Mesenchymal stem cell (in vitro differentiated cells and primary cell): ENCODE measurements around the gene PLA1A.
A peak's percentile ranks its signal among the peaks of the same experiment; 100 is the strongest.
"Not testable (repeated sequence)": the region's sequence is repeated elsewhere in the genome, so short reads cannot be mapped to it uniquely, and the experiment has no call there.

Source experiments
- DNase-seq: peaks from one replicate; pipeline ENCODE4 v3.0.0-alpha.2; 2013
- H2AFZ ChIP-seq: one replicate; pipeline ENCODE4 v1.6.1; 2013; ENCODE audit warnings: low read depth, mild to moderate bottlenecking, control low read depth, inconsistent platforms, low read length, moderate library complexity
- H2AK5ac ChIP-seq: 2 replicates; pipeline ENCODE4 v1.6.1; 2013; ENCODE audit warnings: low read length, moderate library complexity, mild to moderate bottlenecking, inconsistent platforms; ENCODE audit not compliant: severe bottlenecking
- H2BK120ac ChIP-seq: one replicate; pipeline ENCODE4 v1.6.1; 2013; ENCODE audit warnings: low read depth, mild to moderate bottlenecking, inconsistent platforms, low read length, moderate library complexity
- H2BK12ac ChIP-seq, 2 experiments: one replicate each; pipeline ENCODE4 v1.6.1; 2013; ENCODE audit warnings: inconsistent platforms in 2 of 2, low read length in 2 of 2, mild to moderate bottlenecking in 2 of 2, moderate library complexity in 2 of 2, control low read depth in 1 of 2
- H2BK15ac ChIP-seq: one replicate; pipeline ENCODE4 v1.6.1; 2013; ENCODE audit warnings: mild to moderate bottlenecking, low read depth, inconsistent platforms; ENCODE audit not compliant: poor library complexity, severe bottlenecking
- H2BK5ac ChIP-seq: 2 replicates; pipeline ENCODE4 v1.6.1; 2013; ENCODE audit warnings: low read depth, mild to moderate bottlenecking, low read length, control low read depth, inconsistent platforms; ENCODE audit not compliant: poor library complexity, severe bottlenecking
- H3K14ac ChIP-seq, 2 experiments: one replicate each; pipeline ENCODE4 v1.6.1; 2013; ENCODE audit warnings: inconsistent platforms in 2 of 2, low read length in 2 of 2, control low read depth in 1 of 2, mild to moderate bottlenecking in 1 of 2, moderate library complexity in 1 of 2
- H3K18ac ChIP-seq, 2 experiments: one replicate each; pipeline ENCODE4 v1.6.1; 2013; ENCODE audit warnings: inconsistent platforms in 2 of 2, low read length in 2 of 2, control low read depth in 1 of 2, low read depth in 1 of 2, mild to moderate bottlenecking in 1 of 2
- H3K23ac ChIP-seq, 2 experiments: one replicate each; pipeline ENCODE4 v1.6.1; 2013; ENCODE audit warnings: inconsistent platforms in 2 of 2, low read length in 2 of 2, mild to moderate bottlenecking in 2 of 2, moderate library complexity in 2 of 2, control low read depth in 1 of 2
- H3K27ac ChIP-seq: 2 replicates; pipeline ENCODE4 v1.5.1; 2013; ENCODE audit warnings: mild to moderate bottlenecking, moderate library complexity, low read length, control low read depth, inconsistent platforms; ENCODE audit not compliant: poor library complexity, severe bottlenecking
- H3K27me3 ChIP-seq, 2 experiments: 2 replicates each; pipeline versions ENCODE4 v1.6.1 to v1.7.0; 2013; ENCODE audit warnings: low read length in 2 of 2, mild to moderate bottlenecking in 2 of 2, moderate library complexity in 2 of 2, control low read depth in 1 of 2, inconsistent platforms in 1 of 2; ENCODE audit not compliant: control insufficient read depth in 1 of 2, insufficient read depth in 1 of 2
- H3K36me3 ChIP-seq, 2 experiments: 2 replicates each; pipeline versions ENCODE4 v1.6.1 to v1.7.0; 2013; ENCODE audit warnings: low read length in 2 of 2, control low read depth in 1 of 2, inconsistent platforms in 1 of 2, low read depth in 1 of 2, mild to moderate bottlenecking in 1 of 2; ENCODE audit not compliant: insufficient read depth in 2 of 2, control insufficient read depth in 1 of 2
- H3K4ac ChIP-seq, 2 experiments: one replicate each; pipeline ENCODE4 v1.6.1; 2013; ENCODE audit warnings: inconsistent platforms in 2 of 2, low read length in 2 of 2, mild to moderate bottlenecking in 2 of 2, moderate library complexity in 2 of 2, control low read depth in 1 of 2, low read depth in 1 of 2
- H3K4me1 ChIP-seq: 2 replicates; pipeline ENCODE4 v1.6.1; 2013; ENCODE audit warnings: low read depth, low read length, control low read depth; ENCODE audit not compliant: control insufficient read depth, insufficient read depth
- H3K4me2 ChIP-seq: 2 replicates; pipeline ENCODE4 v1.6.1; 2013; ENCODE audit warnings: low read length, mild to moderate bottlenecking, inconsistent platforms; ENCODE audit not compliant: poor library complexity, severe bottlenecking
- H3K4me3 ChIP-seq, 2 experiments: 2 replicates each; pipeline versions ENCODE4 v1.5.1 to v1.7.0; 2013; ENCODE audit warnings: low read length in 2 of 2, mild to moderate bottlenecking in 2 of 2, control low read depth in 1 of 2, low read depth in 1 of 2; ENCODE audit not compliant: insufficient read depth in 1 of 2
- H3K79me1 ChIP-seq: replicated peaks from 2 replicates; pipeline ENCODE4 v1.6.1; 2013; ENCODE audit warnings: mild to moderate bottlenecking, control low read depth, low read length, inconsistent platforms; ENCODE audit not compliant: poor library complexity, severe bottlenecking
- H3K9ac ChIP-seq: 2 replicates; pipeline ENCODE4 v1.7.0; 2013; ENCODE audit warnings: mild to moderate bottlenecking, low read length, moderate library complexity
- H3K9me3 ChIP-seq: 2 replicates; pipeline ENCODE4 v1.7.0; 2013; ENCODE audit warnings: mild to moderate bottlenecking, low read length; ENCODE audit not compliant: control insufficient read depth
- H4K8ac ChIP-seq: one replicate; pipeline ENCODE4 v1.6.1; 2013; ENCODE audit warnings: inconsistent platforms, mild to moderate bottlenecking, low read length, moderate library complexity
- H4K91ac ChIP-seq: one replicate; pipeline ENCODE4 v1.6.1; 2013; ENCODE audit warnings: mild to moderate bottlenecking, low read length, inconsistent platforms
- WGBS: methylation state at CpG from one replicate; pipeline ENCODE4 v1.1.7; 2013; ENCODE audit warnings: mixed read lengths; 5-methylcytosine and 5-hydroxymethylcytosine counted together

Gene PLA1A

GRCh38 chr3:119560160-119560559 is 37.5 kb upstream of the PLA1A start:
- H3K4me2 ChIP-seq: no peak overlapping the region

GRCh38 chr3:119562307-119562961 is 35.3 kb upstream of the PLA1A start:
- peak overlapping the region; percentile 2 for H4K91ac ChIP-seq
- no peak overlapping the region for H3K4ac ChIP-seq
- no peak overlapping the region for H3K23ac ChIP-seq
- H3K18ac ChIP-seq: no peak overlapping the region
- H3K4me2 ChIP-seq: no peak overlapping the region
- DNase-seq: peak; percentile 6
- no peaks in the 10 kb centered on the region for H3K36me3 ChIP-seq
- no peak overlapping the region for H3K27ac ChIP-seq
- peaks cover 3% of the 10 kb centered on the region for H3K9me3 ChIP-seq
- no peak overlapping the region for H2BK120ac ChIP-seq
- no peak overlapping the region for H4K8ac ChIP-seq
- no peak overlapping the region for H2BK5ac ChIP-seq
- H3K14ac ChIP-seq: peak overlapping the region in 1 of 2 experiments; percentile 4
- no peak overlapping the region for H2AFZ ChIP-seq
- no peak overlapping the region for H3K4me3 ChIP-seq
- no peaks in the 10 kb centered on the region for H3K79me1 ChIP-seq
- H2BK15ac ChIP-seq: no peak overlapping the region
- no peak overlapping the region for H2BK12ac ChIP-seq
- H3K27me3 ChIP-seq: no peaks in the 10 kb centered on the region
- 76% methylated on average over 6 of the region's 6 CpGs for WGBS
- peaks cover 3% of the 10 kb centered on the region for H3K4me1 ChIP-seq
- no peak overlapping the region for H3K9ac ChIP-seq
- H2AK5ac ChIP-seq: no peak overlapping the region

More at GRCh38 chr3:119560160-119560559, 37.5 kb upstream of the PLA1A start:
- Histone ChIP-seq H3K14ac (no peak overlapping the region), H3K23ac (no peak overlapping the region), H3K36me3 (no peaks in the 10 kb centered on the region), H3K27me3 (no peaks in the 10 kb centered on the region), H2BK12ac (no peak overlapping the region), H2BK5ac (no peak overlapping the region), H2AFZ (no peak overlapping the region), H2BK15ac (no peak overlapping the region), H3K9me3 (peaks cover 3% of the 10 kb centered on the region), H3K4ac (no peak overlapping the region), H3K4me1 (peaks cover 3% of the 10 kb centered on the region), H3K9ac (no peak overlapping the region), H4K91ac (no peak overlapping the region), H4K8ac (no peak overlapping the region), H3K27ac (no peak overlapping the region), H2BK120ac (no peak overlapping the region), H3K18ac (no peak overlapping the region), H3K79me1 (no peaks in the 10 kb centered on the region), H2AK5ac (no peak overlapping the region), H3K4me3 (no peak overlapping the region)
- no peak for DNase-seq
- 67% methylated on average over 4 of the region's 5 CpGs for WGBS

- not testable (repeated sequence) for H3K27ac ChIP-seq, H3K23ac ChIP-seq, H3K14ac ChIP-seq, H2AFZ ChIP-seq, H3K9ac ChIP-seq, H3K27me3 ChIP-seq, H3K4me1 ChIP-seq, H3K4me3 ChIP-seq, H3K36me3 ChIP-seq, H4K91ac ChIP-seq, H2AK5ac ChIP-seq, DNase-seq, H2BK5ac ChIP-seq, H3K4me2 ChIP-seq, H2BK120ac ChIP-seq, H3K18ac ChIP-seq, H4K8ac ChIP-seq, H2BK15ac ChIP-seq, H2BK12ac ChIP-seq, H3K4ac ChIP-seq, H3K9me3 ChIP-seq, H3K79me1 ChIP-seq
- no CpG with 5 or more reads among the region's 2 CpGs for WGBS
Observed at GRCh38 chr3:119563334-119563733, 34.4 kb upstream of the PLA1A start.

- Histone ChIP-seq H3K23ac (no peak overlapping the region), H3K9me3 (peaks cover 3% of the 10 kb centered on the region), H3K14ac (no peak overlapping the region), H2AFZ (no peak overlapping the region), H4K8ac (no peak overlapping the region), H3K4me3 (no peak overlapping the region), H3K9ac (no peak overlapping the region), H3K4me2 (no peak overlapping the region), H2BK12ac (no peak overlapping the region), H3K27me3 (peaks cover 0 to 3% of the 10 kb centered on the region in 2 experiments), H2AK5ac (no peak overlapping the region), H4K91ac (no peak overlapping the region), H3K36me3 (no peaks in the 10 kb centered on the region), H2BK5ac (no peak overlapping the region), H3K4ac (no peak overlapping the region), H3K4me1 (no peaks in the 10 kb centered on the region), H2BK120ac (no peak overlapping the region), H2BK15ac (no peak overlapping the region), H3K18ac (no peak overlapping the region), H3K27ac (no peak overlapping the region), H3K79me1 (no peaks in the 10 kb centered on the region)
- no peak for DNase-seq
- 88% methylated on average over 4 of the region's 4 CpGs for WGBS
Observed at GRCh38 chr3:119569156-119569555, 28.5 kb upstream of the PLA1A start.
